HUES48 (cell line): ENCODE results near the gene ZMYM4.
"Not testable (repeated sequence)": the region's sequence is repeated elsewhere in the genome, so short reads cannot be mapped to it uniquely, and the experiment has no call there.

ENCODE experiments used
- H3K27ac ChIP-seq: one replicate; pipeline ENCODE4 v1.7.0; 2013; ENCODE audit warnings: low read depth, low read length, inconsistent platforms
- H3K27me3 ChIP-seq: 2 replicates; pipeline ENCODE4 v1.6.1; 2013; ENCODE audit warnings: mild to moderate bottlenecking, low read length; ENCODE audit not compliant: control insufficient read depth, insufficient read depth
- H3K36me3 ChIP-seq: 2 replicates; pipeline ENCODE4 v1.6.1; 2013; ENCODE audit warnings: low read length; ENCODE audit not compliant: control insufficient read depth, insufficient read depth
- H3K4me1 ChIP-seq: 2 replicates; pipeline ENCODE4 v1.6.1; 2013; ENCODE audit warnings: mild to moderate bottlenecking, low read length; ENCODE audit not compliant: control insufficient read depth, insufficient read depth
- H3K4me3 ChIP-seq: 2 replicates; pipeline ENCODE4 v1.5.1; 2013; ENCODE audit warnings: mild to moderate bottlenecking, low read depth, low read length
- H3K9ac ChIP-seq: 2 replicates; pipeline ENCODE4 v1.6.1; 2013; ENCODE audit warnings: mild to moderate bottlenecking, low read depth, low read length, moderate library complexity
- H3K9me3 ChIP-seq: 2 replicates; pipeline ENCODE4 v1.6.1; 2013; ENCODE audit warnings: low read length; ENCODE audit not compliant: control insufficient read depth, insufficient read depth

Gene ZMYM4

GRCh38 chr1:35268282-35269200 lies at the start of gene ZMYM4:
ZMYM4 (plus strand) TSS chr1:35268709; CDS start chr1:35269047, 338 bp downstream.
- H3K9ac ChIP-seq, result peak within 1 kb of the TSS; percentile 83
- peaks cover 9% of the 10 kb centered on the region for H3K4me1 ChIP-seq
- 0 out of 2 replicates have a peak, but pooled peaks cover 4% of the 10 kb centered on the region for H3K36me3 ChIP-seq
- H3K4me3 ChIP-seq, result peak within 1 kb of the TSS; percentile 72
- H3K27ac ChIP-seq, result peak within 1 kb of the TSS; percentile 98
- H3K27me3 ChIP-seq, result no peaks in the 10 kb centered on the region
- H3K9me3 ChIP-seq, result no peaks in the 10 kb centered on the region

GRCh38 chr1:35220976-35221375 lies 47.5 kb upstream of the ZMYM4 start:
- H3K4me1 ChIP-seq, result peaks cover 24% of the 10 kb centered on the region
- H3K9me3 ChIP-seq, result no peaks in the 10 kb centered on the region
- H3K36me3 ChIP-seq, result no peaks in the 10 kb centered on the region
- H3K27ac ChIP-seq, result no peak overlapping the region
- H3K27me3 ChIP-seq, result no peaks in the 10 kb centered on the region
- H3K9ac ChIP-seq, result no peak overlapping the region
- H3K4me3 ChIP-seq, result no peak overlapping the region; the same call in 1 of the 2 replicates

- Histone ChIP-seq H3K27me3 (no peaks in the 10 kb centered on the region), H3K36me3 (no peaks in the 10 kb centered on the region), H3K9me3 (no peaks in the 10 kb centered on the region), H3K4me3 (no peak overlapping the region), H3K4me1 (peaks cover 24% of the 10 kb centered on the region), H3K27ac (peak overlapping the region; percentile 32), H3K9ac (no peak overlapping the region)
These were observed 46.0 kb upstream of the ZMYM4 start for GRCh38 chr1:35222322-35223083.

- Histone ChIP-seq H3K36me3 (no peaks in the 10 kb centered on the region), H3K4me3 (no peak overlapping the region), H3K4me1 (peaks cover 24% of the 10 kb centered on the region), H3K27ac (no peak overlapping the region), H3K9me3 (no peaks in the 10 kb centered on the region), H3K27me3 (no peaks in the 10 kb centered on the region), H3K9ac (no peak overlapping the region)
These were observed 45.4 kb upstream of the ZMYM4 start for GRCh38 chr1:35223084-35223630.

- H3K9me3 ChIP-seq, result no peaks in the 10 kb centered on the region
- peaks cover 14% of the 10 kb centered on the region for H3K4me1 ChIP-seq
- no peaks in the 10 kb centered on the region for H3K27me3 ChIP-seq
- H3K9ac ChIP-seq, result no peak overlapping the region
- no peak overlapping the region for H3K27ac ChIP-seq
- H3K36me3 ChIP-seq, result no peaks in the 10 kb centered on the region
- no peak overlapping the region for H3K4me3 ChIP-seq
These were observed 42.0 kb upstream of the ZMYM4 start for GRCh38 chr1:35226546-35226945.

GRCh38 chr1:35229587-35230360 lies 38.7 kb upstream of the ZMYM4 start:
- no peaks in the 10 kb centered on the region for H3K4me1 ChIP-seq
- H3K27ac ChIP-seq, result no peak overlapping the region
- H3K9me3 ChIP-seq, result no peaks in the 10 kb centered on the region
- H3K36me3 ChIP-seq, result no peaks in the 10 kb centered on the region
- no peak overlapping the region for H3K4me3 ChIP-seq
- no peak overlapping the region for H3K9ac ChIP-seq
- no peaks in the 10 kb centered on the region for H3K27me3 ChIP-seq

- H3K4me1 ChIP-seq, result no peaks in the 10 kb centered on the region
These were observed 37.2 kb upstream of the ZMYM4 start for GRCh38 chr1:35231287-35231686.

GRCh38 chr1:35236772-35237171 lies 31.7 kb upstream of the ZMYM4 start:
- H3K27ac ChIP-seq, H3K36me3 ChIP-seq, H3K4me3 ChIP-seq, H3K9ac ChIP-seq, H3K27me3 ChIP-seq, H3K9me3 ChIP-seq, H3K4me1 ChIP-seq: not testable (repeated sequence)

More at GRCh38 chr1:35231287-35231686, 37.2 kb upstream of the ZMYM4 start:
- H3K9me3 ChIP-seq, result no peaks in the 10 kb centered on the region
- no peak overlapping the region for H3K4me3 ChIP-seq
- no peak overlapping the region for H3K27ac ChIP-seq
- no peaks in the 10 kb centered on the region for H3K27me3 ChIP-seq
- no peak overlapping the region for H3K9ac ChIP-seq
- no peaks in the 10 kb centered on the region for H3K36me3 ChIP-seq

GRCh38 chr1:35243691-35244090 lies 24.8 kb upstream of the ZMYM4 start:
- Histone ChIP-seq H3K27me3 (no peaks in the 10 kb centered on the region), H3K4me3 (no peak overlapping the region), H3K36me3 (no peaks in the 10 kb centered on the region), H3K27ac (no peak overlapping the region), H3K9ac (no peak overlapping the region), H3K4me1 (no peaks in the 10 kb centered on the region), H3K9me3 (no peaks in the 10 kb centered on the region)

GRCh38 chr1:35247256-35247655 lies 21.3 kb upstream of the ZMYM4 start:
- H3K9ac ChIP-seq, result no peak overlapping the region
- H3K27ac ChIP-seq, result no peak overlapping the region
- H3K4me3 ChIP-seq, result no peak overlapping the region
- no peaks in the 10 kb centered on the region for H3K36me3 ChIP-seq
- H3K4me1 ChIP-seq, result no peaks in the 10 kb centered on the region
- no peaks in the 10 kb centered on the region for H3K27me3 ChIP-seq
- H3K9me3 ChIP-seq, result no peaks in the 10 kb centered on the region
